Measurements from ENCODE around the gene B2M.
"Not testable (repeated sequence)": the region's sequence is repeated elsewhere in the genome, so short reads cannot be mapped to it uniquely, and the experiment has no call there.

Gene B2M

DNA sequence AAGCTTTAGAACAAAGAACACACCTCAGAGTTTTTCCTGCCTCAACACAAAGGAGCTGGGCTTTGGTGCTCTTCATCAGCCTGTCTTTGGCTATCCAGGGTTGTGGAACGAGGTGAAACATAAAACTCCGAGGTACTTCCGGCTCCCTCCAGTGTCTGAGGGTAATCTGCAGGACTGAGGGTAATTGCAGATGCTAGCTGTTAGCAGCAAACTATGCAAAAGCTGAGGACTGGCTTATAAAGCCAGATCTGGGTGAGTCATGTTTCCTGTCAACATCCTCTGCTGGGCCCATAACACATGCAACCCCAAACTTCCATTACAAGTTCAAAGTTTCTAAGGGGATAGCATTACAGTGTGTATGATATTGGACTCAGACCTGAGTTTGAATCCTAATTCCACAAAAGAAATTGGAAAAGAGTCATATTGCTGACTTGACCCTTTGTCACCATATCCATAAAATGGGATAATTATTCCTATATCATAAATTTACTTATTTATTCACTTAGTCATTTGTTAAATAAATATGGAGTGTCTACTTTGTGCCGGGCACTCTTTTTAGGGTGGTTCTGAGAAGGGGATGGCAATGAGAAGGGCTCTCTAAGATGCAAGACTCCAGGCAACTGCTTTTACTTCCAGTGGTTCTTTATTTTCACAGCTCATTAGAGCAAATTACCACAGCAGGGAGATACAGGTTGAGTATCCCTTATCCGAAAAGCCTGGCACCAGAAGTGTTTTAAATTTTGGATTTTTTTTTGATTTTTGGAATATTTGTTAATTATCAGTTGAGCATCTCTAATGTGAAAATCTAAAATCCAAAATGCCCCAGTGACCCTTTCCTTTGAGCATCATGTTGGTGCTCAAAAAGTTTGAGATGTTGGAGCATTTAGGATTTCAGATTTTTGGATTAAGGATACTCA lies 15.5 kb downstream of the B2M start:
- no peaks in the 10 kb centered on the region for H3K27me3 ChIP-seq (ENCODE audit: control insufficient read depth, low read length)
- H3K27ac ChIP-seq (ENCODE audit: low read depth, low read length) = peak overlapping the region; percentile 88
- H3K4me3 ChIP-seq (ENCODE audit: low read length) = peak overlapping the region; percentile 69
- H3K9me2 ChIP-seq (replicated peaks; ENCODE audit: control insufficient read depth, low read length) = no peaks in the 10 kb centered on the region
- H3K4me1 ChIP-seq (ENCODE audit: control insufficient read depth, low read length) = peaks cover 76% of the 10 kb centered on the region
- peak overlapping the region; percentile 99 for H3K4me2 ChIP-seq (ENCODE audit: low read length)
- peaks cover 39% of the 10 kb centered on the region for H3F3A ChIP-seq (ENCODE audit: control insufficient read depth, insufficient read depth)
- peaks cover 17% of the 10 kb centered on the region for H3K79me2 ChIP-seq (ENCODE audit: control insufficient read depth, low read length)
- H4K20me1 ChIP-seq (ENCODE audit: control insufficient read depth, insufficient read depth, low read depth, low read length) = no peaks in the 10 kb centered on the region
- TF ChIP-seq EZH2phosphoT487 (IDR thresholded peaks at IDR 0.05; ENCODE audit: borderline replicate concordance, low read length) = no peak
- TF ChIP-seq, protein P1, sequence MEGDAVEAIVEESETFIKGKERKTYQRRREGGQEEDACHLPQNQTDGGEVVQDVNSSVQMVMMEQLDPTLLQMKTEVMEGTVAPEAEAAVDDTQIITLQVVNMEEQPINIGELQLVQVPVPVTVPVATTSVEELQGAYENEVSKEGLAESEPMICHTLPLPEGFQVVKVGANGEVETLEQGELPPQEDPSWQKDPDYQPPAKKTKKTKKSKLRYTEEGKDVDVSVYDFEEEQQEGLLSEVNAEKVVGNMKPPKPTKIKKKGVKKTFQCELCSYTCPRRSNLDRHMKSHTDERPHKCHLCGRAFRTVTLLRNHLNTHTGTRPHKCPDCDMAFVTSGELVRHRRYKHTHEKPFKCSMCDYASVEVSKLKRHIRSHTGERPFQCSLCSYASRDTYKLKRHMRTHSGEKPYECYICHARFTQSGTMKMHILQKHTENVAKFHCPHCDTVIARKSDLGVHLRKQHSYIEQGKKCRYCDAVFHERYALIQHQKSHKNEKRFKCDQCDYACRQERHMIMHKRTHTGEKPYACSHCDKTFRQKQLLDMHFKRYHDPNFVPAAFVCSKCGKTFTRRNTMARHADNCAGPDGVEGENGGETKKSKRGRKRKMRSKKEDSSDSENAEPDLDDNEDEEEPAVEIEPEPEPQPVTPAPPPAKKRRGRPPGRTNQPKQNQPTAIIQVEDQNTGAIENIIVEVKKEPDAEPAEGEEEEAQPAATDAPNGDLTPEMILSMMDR (IDR thresholded peaks at IDR 0.05; ENCODE audit: low read depth, low read length, poor library complexity, severe bottlenecking) = no peak
- no peaks in the 10 kb centered on the region for H3K9me3 ChIP-seq (ENCODE audit: control insufficient read depth, insufficient read depth, low read length)
- H3K36me3 ChIP-seq (ENCODE audit: control insufficient read depth, low read length) = peaks cover 7% of the 10 kb centered on the region

DNA sequence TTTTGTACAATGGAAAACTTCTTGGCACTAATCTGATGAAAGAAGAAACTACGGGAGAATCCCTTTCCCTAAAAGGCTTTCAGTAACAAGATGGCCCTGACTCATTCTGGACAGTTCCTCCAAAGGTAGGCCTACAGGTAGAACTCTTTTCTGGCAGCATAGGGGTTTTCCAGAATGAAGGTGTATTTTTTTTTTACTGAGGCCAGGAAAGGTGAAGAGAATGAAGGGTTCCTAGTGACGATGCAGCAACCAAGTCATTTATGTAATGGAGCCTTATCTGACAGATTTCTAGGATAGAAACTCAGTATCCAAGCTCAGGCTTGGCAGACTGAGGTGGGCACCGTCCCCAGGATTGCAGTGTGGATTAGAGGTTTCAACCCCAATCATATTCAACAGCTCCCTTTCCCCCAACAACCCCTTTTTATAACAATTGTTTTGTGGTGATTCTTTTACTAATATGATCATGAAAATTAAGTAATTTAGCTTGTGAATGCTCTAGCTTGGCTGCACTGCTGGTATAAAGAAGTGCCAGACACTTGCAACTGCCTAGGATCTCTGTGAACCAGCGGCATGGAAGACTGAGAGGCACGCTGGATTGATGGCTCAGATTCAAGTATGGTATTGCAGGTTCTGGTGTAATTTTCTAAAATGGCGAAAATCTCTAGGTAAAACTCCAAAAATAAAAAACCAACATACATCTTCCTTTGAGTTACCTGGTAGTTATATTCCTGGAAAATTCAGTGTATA lies 16.3 kb downstream of the B2M start:
- peak overlapping the region; percentile 99 for H3K4me2 ChIP-seq (ENCODE audit: low read length)
- peaks cover 68% of the 10 kb centered on the region for H3K4me1 ChIP-seq (ENCODE audit: control insufficient read depth, low read length)
- H3K79me2 ChIP-seq (ENCODE audit: control insufficient read depth, low read length) = peaks cover 17% of the 10 kb centered on the region
- H3K27ac ChIP-seq (ENCODE audit: low read depth, low read length) = peak overlapping the region; percentile 88
- H3F3A ChIP-seq (ENCODE audit: control insufficient read depth, insufficient read depth) = peaks cover 34% of the 10 kb centered on the region
- H3K9me2 ChIP-seq (replicated peaks; ENCODE audit: control insufficient read depth, low read length) = no peaks in the 10 kb centered on the region
- H3K36me3 ChIP-seq (ENCODE audit: control insufficient read depth, low read length) = peaks cover 14% of the 10 kb centered on the region
- no peaks in the 10 kb centered on the region for H3K9me3 ChIP-seq (ENCODE audit: control insufficient read depth, insufficient read depth, low read length)
- peak overlapping the region; percentile 69 for H3K4me3 ChIP-seq (ENCODE audit: low read length)
- TF ChIP-seq, protein P1 (IDR thresholded peaks at IDR 0.05; ENCODE audit: low read depth, low read length, poor library complexity, severe bottlenecking) = no peak
- no peak for TF ChIP-seq EZH2phosphoT487 (IDR thresholded peaks at IDR 0.05; ENCODE audit: borderline replicate concordance, low read length)
- no peaks in the 10 kb centered on the region for H4K20me1 ChIP-seq (ENCODE audit: control insufficient read depth, insufficient read depth, low read depth, low read length)
- no peaks in the 10 kb centered on the region for H3K27me3 ChIP-seq (ENCODE audit: control insufficient read depth, low read length)

DNA sequence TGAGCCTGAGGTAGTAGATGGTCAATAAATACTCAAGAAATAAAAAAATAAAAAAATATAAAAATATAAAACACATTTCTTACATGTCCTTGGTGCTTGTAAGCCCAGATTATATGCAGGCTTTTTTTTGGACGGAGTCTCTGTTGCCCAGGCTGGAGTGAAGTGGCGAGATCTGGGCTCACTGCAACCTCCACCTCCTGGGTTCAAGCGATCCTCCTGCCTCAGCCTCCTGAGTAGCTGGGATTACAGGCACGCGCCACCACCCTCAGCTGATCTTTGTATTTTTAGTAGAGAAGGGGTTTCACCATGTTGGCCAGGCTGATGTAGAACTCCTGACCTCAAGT lies 16.9 kb downstream of the B2M start:
- not testable (repeated sequence) for H3K9me2 ChIP-seq (replicated peaks; ENCODE audit: control insufficient read depth, low read length); H3K27me3 ChIP-seq (ENCODE audit: control insufficient read depth, low read length); H4K20me1 ChIP-seq (ENCODE audit: control insufficient read depth, insufficient read depth, low read depth, low read length); H3K9me3 ChIP-seq (ENCODE audit: control insufficient read depth, insufficient read depth, low read length)
- H3K27ac ChIP-seq (ENCODE audit: low read depth, low read length) = peak overlapping the region; percentile 84
- H3F3A ChIP-seq (ENCODE audit: control insufficient read depth, insufficient read depth) = peaks cover 34% of the 10 kb centered on the region
- peaks cover 17% of the 10 kb centered on the region for H3K79me2 ChIP-seq (ENCODE audit: control insufficient read depth, low read length)
- peaks cover 14% of the 10 kb centered on the region for H3K36me3 ChIP-seq (ENCODE audit: control insufficient read depth, low read length)
- H3K4me2 ChIP-seq (ENCODE audit: low read length) = peak overlapping the region; percentile 99
- H3K4me3 ChIP-seq (ENCODE audit: low read length) = peak overlapping the region; percentile 100
- peaks cover 66% of the 10 kb centered on the region for H3K4me1 ChIP-seq (ENCODE audit: control insufficient read depth, low read length)

Measured in DOHH2 (cell line).